IPS-11a (cell line): Measurements from ENCODE around the gene C1QL1.

Experiments used
- H3K4me3 ChIP-seq: one replicate; pipeline ENCODE4 v1.5.1; 2013; ENCODE audit warnings: low read depth, low read length, control low read depth

The C1QL1 gene

DNA sequence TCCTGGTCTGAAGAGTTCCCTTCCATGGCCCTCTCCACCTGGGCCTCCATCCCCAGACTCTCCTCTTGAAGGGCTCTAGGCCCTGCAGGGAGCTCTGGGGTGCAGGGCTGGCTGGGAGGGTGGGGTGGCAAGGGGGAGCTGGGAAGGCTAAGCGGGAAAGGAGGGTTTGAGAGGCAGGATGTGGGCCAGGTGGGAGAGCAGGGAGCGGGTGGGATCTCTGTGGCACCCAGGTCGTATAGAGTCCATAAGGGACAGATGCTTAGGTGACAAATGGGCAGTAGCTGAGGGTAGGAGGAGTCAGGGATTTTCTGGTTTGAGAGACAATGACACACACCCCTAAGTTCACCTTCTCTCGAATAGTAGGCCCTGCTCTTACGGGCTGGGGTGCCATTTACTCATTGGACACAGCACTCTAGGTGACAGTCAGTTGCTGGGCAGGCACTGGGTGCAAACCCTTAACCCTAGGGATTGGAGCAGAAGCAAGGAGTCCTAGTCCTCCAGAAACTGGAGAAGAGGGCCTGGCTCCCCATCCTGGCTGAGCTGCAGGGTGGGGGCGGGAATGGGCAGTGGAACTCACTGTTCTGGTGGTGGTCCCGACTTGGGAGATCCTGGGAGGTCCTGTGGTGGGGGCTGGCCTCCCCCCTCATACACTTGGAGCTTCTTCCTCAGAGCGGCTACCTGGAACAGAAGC is 35.9 kb downstream of the C1QL1 start:
- H3K4me3 ChIP-seq: no peak overlapping the region

DNA sequence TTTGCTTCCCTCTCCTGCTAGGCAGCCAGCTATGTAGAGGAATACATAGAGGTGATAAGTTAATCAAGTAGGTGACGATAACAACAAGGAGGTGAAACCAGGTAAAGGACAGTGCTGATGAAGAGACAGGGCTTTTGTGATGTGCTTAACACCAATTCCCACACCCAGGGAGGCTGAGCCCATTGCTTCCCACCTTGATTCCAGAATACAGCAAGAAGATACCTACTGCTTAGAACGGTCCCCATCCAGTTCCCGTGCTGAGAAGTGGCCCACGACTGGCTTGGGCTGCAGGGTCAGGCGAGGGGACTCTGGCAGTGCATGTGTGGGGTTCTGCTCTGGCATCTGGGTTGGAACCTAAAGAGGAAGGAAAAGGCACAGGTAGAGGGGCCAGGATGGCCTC is 36.7 kb downstream of the C1QL1 start:
- H3K4me3 ChIP-seq: no peak overlapping the region

DNA sequence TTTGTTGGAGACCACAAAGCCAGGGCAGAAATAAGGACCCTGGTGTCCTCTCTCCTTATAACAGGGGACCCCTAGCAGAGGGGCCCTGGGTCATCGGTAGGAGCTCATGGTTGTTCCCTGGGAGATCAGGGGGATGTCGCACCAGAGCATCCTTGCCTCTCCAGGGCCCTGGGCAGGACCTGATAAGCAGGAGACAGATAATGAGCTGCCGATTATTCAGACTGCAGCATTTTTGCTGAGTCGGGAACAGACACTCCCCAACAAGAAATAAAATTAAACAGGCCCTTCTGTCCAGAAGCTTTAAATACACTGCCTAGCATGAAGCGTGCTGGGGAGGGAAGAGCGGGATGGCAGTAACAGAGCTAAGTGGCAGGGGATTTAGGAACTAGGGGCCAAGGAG is 37.4 kb downstream of the C1QL1 start:
- no peak overlapping the region for H3K4me3 ChIP-seq

DNA sequence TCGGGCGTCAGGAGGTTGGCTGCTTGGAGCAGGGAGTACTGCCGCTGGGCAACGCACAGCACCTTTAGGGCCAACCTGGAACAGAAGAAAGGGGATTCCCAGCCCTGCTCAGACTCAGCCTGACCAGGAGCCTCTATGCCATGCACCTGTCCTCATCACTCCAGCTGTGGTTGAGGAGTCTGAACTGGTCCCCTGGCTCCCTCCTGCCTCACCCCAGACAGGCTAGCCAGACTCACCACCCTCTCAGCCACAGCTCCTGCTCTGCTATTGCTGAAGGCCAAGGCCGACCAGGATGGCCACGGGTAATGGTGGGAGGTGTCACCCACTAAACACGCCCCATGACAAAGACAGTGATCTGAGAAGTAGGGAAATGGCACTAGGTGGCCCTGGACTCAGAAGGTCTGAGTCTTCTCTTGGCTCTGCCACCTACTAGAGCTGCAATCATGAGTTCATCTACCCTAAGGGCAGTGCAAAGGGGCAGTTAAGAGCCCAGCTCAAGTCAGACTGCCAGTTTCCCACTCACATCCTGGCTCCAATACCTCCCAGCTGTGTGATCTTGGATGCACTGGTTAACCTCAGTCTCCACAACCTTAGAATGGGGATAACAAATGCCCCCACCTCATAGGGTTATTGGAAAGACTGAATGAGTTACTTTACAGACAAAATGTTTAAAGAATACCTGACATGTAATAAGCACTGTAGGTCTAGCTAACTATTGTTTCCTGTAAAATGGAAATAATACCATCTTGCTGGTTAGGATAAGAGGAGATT is 39.0 kb downstream of the C1QL1 start:
- no peak overlapping the region for H3K4me3 ChIP-seq

DNA sequence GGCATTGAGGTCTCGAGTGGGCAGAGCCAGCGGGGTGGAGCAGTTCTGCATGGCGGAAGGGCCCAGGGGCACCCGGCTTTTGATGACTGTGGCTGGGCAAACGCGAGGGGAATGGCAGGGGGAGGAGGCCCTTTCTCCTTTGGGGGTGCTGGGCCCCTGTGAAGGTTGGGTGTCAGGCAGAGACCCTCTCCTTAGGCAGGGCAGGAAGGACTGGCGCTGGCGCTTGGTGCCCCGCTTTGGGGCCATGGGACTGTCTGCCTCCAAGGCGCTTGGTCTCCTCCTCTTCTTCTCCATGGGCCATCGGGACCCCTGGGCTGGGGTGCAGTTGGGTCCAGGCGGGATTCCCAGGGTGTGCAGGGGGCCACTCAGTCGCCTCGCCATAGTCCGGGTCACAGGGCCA is 40.0 kb downstream of the C1QL1 start:
- no peak overlapping the region for H3K4me3 ChIP-seq

DNA sequence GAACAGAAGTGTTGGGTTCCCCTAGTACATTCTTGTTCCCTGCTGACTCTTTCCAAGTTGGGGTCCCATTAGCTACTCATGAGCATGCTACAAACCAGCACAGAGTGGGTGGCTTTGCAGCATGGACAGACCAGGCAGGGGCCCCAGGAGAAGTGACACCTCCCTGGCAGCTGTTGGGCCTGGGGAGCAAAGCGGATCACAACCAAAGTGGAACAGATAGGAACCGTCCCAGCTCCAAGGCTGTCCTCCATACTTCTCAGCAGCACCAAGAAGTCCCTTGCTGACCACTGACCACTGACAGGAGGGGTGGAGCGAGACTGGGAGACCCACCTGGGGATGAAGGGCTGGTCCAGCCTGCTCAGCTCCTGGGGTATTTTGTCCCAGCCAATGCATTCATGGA is 40.4 kb downstream of the C1QL1 start:
- H3K4me3 ChIP-seq: no peak overlapping the region

DNA sequence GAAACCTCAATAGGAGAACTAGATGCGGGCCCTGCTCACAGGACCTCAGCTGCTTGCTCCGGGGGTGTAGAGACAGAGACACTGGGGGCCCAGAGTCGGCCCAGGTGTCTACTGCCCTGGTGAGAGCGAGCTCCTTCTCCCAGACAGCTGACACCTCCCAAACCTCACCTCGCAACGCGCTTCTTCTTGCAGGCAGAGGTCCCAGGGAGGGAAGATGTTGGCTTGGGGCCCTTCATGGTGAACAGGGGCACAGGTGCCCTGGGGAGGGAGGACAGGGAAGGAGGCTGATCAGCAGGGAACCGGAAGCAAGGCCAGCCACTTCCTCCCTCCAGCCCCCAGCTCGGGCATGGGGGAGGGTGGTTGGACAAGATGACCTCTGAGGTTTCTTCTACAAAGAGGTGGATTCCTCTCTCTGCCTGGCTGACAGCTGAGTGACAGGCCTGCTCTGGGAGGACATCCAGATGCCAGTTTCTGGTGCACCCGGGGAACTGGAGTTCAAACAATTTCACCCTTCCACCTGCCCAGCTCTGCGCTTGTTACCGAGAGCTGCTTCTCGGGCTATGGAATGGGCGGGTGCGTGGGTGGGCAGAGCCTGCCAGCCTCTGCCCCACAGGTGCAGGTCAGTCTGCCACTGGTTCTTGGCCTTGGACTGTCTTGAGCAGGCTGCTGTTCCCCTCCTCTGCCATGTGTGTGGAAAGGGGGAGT is 41.1 kb downstream of the C1QL1 start:
- no peak overlapping the region for H3K4me3 ChIP-seq

DNA sequence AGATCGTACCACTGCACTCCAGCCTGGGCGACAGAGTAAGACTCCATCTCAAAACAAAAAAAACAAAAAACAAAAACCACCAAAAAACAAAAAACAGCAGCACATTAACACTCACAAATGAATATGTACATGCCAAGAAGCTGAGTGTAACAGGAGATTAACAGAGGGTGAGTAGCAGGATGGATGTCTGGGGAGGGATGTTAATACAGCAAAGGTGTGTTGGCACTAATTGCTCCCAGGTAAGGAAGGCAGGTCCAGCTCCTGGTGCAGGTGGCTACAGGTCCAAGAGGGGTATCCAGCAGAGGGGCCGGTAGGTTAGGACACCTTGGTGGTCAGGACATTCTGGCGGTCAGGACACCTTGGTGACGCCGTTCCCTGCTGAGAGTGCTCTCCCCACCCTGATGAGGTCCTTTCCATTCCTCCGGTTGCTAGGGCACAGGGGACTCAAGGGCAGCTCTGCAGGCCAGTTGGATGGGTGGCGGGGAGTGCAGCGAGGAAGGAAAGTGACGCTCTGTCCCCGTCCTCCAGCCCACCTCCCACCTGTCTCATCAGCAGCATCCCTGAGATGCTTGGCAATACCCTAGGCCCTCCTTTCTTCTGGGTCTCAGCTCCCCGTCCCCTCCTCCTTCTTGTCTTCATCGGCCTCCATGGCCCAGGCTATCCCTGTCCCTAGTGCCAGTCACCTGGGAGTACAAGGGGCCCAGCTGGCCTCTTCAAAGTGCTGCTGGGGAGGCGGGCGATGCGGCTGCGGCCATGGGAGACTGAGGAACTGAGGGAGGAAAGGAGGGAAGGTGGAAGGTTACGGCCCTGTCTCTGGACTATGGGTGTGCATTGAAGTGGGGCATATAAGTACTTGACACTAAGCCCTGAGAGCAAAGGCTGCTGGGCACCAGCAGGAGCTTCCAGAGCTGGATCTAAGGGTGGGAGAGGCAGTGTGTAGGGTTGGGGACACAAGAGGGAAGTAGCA is 42.1 kb downstream of the C1QL1 start:
- no peak overlapping the region for H3K4me3 ChIP-seq

DNA sequence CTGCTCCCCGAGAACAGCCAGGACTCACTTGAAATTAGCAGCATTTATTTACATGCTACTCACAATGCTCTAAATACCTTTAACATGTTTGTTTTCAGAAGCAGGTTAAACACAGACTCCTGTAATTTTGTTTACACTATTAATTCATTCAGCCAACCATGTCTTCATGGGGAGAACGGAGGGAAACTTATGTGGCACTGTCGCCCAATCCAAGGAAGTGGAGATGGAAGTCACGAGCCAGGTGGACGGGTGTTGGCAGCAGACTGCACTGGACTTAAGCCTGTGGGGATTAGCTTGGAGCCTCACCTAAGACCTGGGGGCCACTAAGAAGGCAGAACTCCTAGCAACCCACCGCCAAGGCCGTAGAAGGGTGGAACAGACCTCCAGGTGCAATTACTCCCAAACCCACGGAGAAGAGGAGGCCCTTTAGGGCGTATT is 44.0 kb downstream of the C1QL1 start:
- H3K4me3 ChIP-seq: no peak overlapping the region

DNA sequence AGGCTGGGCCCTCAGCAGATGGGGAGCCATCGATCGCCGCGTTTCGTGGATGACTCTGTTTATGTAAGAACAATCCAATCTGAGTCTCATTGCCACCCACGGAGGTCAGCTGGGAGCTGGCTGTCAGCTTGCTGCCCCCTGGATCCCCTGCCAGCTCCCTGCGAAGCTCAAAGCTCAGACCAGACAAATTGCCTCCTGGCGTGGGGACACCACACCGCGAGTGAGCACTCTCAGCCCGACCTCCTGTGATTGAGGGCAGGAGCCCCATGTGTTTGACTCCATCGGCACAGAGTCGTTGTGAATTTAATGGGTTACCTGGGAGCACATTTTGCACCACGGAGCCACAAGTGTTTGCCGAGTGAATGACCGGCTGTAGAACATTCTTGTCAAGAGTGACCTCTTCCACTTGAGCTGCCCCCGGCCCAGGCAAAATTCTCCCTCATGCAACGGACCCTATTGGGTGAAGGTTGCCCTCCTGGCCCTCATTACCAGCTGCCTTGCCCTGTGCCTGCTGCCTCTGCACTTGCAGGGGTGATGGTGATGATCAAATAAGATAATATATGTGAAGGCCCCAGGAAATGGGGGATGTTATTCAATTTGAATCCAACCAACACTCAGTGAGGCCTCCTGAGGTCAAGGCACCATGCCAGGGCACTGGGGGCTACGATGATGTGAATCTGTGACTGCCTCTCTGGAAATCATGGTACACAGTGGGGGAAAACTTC is 45.2 kb downstream of the C1QL1 start:
- H3K4me3 ChIP-seq: no peak overlapping the region

DNA sequence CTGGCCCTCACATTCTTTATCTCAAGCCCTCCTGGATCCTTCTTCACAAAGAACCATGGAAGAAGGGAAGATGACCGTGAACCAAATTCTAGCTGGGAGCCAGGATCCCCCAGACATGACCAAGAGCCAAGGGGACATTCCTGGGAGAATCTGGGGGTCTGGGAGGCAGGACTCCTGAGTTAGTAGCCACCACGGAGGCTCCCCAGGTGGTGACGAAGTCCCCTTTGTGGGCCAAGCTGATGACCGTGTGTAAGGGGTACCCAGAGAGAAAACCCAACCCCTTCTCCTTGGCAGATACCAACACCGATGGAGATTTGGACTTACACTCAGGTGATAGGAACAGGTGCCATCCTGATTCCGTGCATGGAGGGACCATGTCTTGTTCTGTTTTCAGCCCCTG is 46.0 kb downstream of the C1QL1 start:
- H3K4me3 ChIP-seq: no peak overlapping the region

DNA sequence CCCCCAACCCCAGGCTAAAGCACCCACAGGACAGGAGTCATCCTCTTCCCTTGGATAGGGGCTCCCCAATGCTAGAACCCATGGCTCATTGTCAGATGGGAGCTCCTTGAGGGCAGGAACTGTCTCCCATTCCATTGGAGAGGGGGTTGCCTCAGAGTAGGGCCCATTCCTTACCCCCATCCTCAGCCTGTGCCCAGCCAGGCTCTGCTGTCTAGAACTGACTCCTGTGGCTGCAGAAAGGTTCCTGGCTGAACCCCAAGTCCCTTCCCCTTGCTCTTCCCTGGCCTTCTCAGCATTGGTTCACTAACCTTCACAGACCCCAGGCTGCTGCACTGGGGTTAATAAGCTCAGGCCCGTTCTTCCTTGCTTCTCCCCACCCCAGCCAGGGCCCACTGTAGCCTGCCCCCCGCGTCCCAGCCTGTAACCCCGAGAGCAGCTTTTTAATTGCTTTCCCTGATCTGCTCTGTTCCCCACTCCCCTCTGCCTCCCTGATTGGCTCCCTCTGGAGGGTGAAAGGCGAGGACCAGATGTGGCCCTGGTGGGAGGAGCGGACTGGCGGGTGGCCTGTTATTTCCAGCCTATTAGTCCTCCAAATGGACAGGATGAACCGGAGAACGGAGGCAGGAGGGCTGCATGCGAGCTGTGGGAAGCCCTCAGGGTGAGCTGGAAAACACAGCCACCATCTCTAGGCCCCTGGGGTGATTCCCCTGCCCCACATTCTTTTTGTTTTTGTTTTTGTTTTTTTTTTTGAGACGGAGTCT is 46.8 kb downstream of the C1QL1 start:
- H3K4me3 ChIP-seq: no peak overlapping the region

DNA sequence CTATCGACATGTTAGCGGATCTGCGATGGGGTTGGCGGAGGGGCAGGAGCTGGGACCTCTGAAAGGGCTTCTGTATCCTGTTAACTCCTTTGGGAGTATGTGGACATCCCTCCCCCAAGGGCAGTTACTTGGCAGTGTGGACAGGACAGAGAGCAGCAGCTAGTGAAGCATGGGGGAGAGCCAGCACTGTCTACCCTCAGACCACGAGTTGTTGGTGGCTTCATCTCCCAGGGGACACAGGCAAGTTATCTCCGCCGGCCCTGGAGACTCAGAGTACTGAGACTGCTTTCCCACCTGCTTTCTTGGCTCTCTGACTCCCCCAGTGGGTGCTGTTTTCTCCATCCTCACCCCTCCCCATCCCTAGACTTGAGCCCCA is 47.5 kb downstream of the C1QL1 start:
- H3K4me3 ChIP-seq: no peak overlapping the region

DNA sequence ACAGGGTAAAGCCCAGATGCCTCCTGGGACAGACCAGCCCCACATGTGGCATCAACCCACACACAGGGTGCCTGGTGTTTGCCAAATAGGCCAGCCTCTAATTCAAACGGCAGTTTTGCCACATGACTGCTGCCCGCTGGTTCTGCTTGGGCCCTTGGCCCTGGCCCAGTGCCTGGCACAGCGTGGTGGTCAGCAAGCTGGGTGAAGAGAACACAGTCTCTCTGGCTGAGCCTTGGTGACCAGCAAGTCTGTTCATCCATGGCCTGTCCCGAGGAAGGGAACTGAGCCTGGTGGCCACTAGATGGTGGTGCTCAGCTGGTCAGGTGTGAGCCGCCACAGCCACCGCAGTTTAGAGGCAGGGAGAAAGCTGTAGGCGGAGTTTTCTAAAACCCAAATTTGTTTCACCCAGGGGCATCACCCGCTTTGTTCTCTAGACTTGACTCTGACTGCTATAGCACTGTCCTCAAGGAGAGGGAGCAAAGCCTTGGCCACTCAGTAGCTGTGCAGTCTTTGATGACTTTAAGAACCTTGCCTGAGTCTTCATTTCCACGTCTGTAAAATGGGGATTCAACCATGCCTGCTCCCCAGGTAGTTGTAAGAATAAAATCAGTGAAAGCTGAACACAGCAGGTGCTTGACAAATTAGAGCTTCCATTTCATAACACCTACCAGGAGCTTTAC is 48.1 kb downstream of the C1QL1 start:
- no peak overlapping the region for H3K4me3 ChIP-seq

DNA sequence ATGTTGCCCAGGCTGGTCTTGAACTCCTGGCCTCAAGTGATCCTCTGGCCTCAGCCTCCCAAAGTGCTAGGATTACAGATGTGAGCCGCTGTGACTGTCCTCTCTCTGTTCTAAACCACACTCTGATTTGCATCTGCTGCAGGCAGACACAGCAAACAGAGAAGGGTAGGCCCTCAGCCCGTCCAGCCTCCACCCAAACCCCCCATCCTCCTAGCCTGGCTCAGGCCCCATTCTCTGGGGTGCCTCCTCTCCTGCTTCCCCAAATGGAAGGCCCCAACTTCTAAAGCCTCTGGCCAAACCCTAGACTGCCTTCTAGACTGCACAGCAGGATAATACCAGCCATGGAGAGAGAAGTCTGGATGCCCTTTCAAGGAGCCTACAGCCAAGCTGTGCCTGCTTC is 48.7 kb downstream of the C1QL1 start:
- no peak overlapping the region for H3K4me3 ChIP-seq

DNA sequence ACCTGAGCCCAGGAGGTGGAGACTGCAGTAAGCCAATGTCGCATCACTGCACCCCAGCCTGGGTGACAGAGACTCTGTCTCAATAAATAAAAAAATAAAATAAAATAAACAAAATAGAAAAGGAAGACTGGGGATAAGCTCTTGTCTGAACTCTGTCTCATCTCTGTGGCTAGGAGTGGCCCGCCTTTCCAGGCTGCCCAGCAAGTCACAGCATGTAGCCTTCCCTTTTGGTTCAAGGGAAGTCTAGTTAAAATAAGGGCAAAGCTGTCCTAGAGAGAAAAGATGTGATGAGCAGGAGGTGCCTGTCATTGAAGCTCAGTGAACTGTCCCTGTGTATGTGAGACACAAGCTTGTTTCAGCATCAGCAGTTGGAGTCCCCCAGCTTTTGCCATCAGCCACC is 50.1 kb downstream of the C1QL1 start:
- H3K4me3 ChIP-seq: no peak overlapping the region

DNA sequence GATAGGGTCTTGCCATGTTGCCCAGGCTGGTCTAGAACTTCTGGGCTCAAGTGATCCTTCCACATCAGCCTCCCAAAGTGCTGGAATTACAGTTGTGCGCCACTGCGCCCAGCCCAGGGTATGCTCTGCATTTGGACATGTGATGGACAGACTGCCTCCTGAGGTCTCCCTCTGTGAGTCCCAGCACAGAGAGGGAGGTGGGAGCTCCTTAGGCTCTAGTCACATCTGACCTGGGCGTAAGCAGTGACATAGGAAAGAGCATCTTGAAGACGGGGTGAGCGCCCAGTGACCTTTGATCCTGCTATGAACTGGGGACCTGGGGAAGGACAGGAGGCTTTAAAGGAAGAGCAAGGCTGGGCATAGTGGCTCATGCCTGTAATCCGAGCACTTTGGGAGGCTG is 50.6 kb downstream of the C1QL1 start:
- H3K4me3 ChIP-seq: no peak overlapping the region

DNA sequence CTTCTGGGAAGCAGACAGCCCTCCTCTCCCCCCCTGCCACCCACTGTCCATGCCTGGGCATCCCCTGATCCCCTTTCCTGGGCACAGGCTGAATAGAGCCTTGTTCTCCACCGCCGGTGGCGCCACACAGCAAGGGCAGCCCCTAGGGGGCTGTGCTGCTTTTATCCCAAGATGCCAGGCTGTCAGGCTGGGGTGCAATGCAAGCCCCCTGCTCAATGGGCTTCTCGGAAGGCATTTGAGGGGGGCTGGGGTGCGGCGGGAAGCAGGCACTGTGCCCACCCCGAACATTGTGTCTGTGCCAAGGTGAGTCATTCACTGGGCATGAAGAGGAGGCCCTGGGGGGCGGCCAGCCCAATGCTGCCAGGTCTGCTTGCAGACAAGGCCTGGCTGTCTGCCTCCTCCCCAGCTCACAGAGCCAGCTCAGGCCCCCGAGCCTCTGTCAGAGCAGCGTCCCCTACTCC is 51.3 kb downstream of the C1QL1 start:
- no peak overlapping the region for H3K4me3 ChIP-seq
